HG03565 (cell line): ENCODE results near the gene PLK1.

Source experiments
- ATAC-seq: cut with Tn5 transposase; IDR thresholded peaks from one replicate; pipeline ENCODE4 v1.9.1; 2021; ENCODE audit warnings: mild to moderate bottlenecking, moderate library complexity; ENCODE audit not compliant: unreplicated experiment

PLK1 gene

DNA sequence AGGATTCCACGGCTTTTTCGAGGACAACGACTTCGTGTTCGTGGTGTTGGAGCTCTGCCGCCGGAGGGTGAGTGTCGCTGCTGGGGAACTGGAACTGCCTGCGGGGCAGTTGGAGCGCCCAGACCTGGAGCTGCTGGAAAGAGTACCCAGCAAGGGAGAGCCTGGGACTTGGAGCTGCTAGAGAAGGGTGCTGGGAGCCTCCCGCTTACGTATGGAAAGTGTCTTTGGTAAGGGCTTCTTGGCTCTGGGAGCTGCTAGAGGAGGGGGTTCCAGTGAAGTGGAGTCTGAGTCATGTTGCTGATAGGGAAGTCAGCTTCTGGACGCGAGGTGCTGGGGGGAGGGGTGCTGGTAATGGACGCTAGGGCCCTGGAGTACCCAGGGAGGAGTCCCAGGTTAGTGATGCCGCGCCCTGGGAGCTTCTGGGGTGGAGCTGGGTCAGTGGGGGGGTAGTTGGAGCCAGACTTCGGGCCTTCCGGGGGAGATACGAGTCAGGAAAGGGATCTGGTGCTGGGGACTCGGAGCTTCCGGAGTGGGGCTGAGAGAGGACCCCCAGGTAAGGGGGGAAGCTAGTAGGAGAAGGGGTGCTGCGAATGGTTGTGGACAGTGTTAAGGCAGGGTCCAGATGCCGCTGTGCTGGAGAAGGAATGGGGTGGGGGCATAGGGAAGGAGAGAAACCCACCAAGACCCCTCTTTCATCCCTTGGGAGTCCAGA is 741 bp downstream of the PLK1 start:
- no peak for ATAC-seq

DNA sequence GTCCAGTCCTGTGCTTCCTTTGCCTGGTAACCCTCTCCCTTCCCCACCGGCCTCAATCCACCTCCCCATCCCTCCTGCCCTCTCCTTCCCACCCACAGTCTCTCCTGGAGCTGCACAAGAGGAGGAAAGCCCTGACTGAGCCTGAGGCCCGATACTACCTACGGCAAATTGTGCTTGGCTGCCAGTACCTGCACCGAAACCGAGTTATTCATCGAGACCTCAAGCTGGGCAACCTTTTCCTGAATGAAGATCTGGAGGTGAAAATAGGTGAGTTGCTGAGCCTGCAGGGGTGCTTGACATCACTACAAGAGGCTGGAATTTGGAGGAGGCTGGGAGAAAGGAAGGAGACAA is 1.3 kb downstream of the PLK1 start:
- no peak for ATAC-seq

DNA sequence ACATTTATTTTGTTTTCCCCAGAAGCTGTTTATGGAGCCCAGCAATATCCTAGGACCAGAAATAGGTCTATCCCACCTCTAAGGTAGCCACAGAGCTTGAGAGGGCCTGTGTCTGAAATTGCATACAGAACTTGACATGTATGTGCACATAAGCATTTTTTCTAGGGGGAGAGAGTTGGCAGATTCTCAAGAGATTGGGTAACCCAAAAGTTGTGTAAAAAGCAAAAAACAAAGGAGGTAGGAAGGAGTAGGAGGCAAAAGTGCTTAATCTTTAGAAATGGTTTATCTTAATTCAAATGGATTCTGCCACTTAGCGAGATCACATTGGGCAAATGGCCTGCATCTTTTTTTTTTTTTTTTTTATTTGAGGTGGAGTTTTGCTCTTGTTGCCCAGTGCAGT is 3.5 kb downstream of the PLK1 start:
- ATAC-seq = no peak

GRCh38 chr16:23683487-23683886 is 4.8 kb downstream of the PLK1 start:
- ATAC-seq = no peak

GRCh38 chr16:23687034-23687808 is 8.5 kb downstream of the PLK1 start:
- no peak for ATAC-seq

GRCh38 chr16:23689442-23690187 is 10.9 kb downstream of the PLK1 start:
- no peak for ATAC-seq

- no peak for ATAC-seq
These were observed 12.2 kb downstream of the PLK1 start for GRCh38 chr16:23690771-23691482.

GRCh38 chr16:23691483-23692189 is 12.9 kb downstream of the PLK1 start:
- no peak for ATAC-seq

DNA sequence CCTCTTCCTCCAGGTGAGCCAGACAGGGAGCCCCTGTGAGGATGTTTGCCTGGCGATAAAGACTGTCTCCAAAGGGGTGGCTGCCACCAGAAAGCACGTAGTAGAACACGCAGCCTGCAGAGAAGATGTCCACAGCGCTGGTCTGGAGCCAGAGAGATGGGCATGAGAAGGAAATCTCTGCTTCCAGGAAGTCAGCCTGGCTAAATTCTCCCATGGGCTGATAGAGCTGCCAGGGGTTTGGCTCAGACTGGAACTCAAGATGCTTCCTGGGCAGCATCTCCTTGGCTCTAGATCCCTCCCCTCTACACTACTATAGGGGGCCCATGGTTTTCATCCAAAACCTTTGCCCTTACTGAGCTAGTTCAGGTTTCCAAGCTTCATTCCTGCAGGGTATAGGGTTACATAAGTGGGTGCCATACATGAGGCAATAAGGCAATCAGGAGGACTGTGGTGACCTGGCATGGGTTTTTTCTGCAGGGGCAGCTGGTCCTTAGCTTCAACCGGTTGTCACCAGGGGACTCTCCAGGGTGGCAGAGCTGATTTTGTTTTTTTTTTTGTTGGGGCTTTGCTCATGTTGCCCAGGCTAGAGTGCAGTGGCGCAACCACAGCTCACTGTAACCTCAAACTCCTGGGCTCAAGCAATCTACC is 13.6 kb downstream of the PLK1 start:
- ATAC-seq = no peak

GRCh38 chr16:23694265-23694643 is 15.6 kb downstream of the PLK1 start:
- no peak for ATAC-seq

- no peak for ATAC-seq
These were observed 16.1 kb downstream of the PLK1 start for GRCh38 chr16:23694644-23695373.

GRCh38 chr16:23695756-23696155 is 17.1 kb downstream of the PLK1 start:
- no peak for ATAC-seq

- ATAC-seq = no peak
These were observed 20.4 kb downstream of the PLK1 start for GRCh38 chr16:23699100-23699499.

- no peak for ATAC-seq
These were observed 21.4 kb downstream of the PLK1 start for GRCh38 chr16:23700093-23700492.

DNA sequence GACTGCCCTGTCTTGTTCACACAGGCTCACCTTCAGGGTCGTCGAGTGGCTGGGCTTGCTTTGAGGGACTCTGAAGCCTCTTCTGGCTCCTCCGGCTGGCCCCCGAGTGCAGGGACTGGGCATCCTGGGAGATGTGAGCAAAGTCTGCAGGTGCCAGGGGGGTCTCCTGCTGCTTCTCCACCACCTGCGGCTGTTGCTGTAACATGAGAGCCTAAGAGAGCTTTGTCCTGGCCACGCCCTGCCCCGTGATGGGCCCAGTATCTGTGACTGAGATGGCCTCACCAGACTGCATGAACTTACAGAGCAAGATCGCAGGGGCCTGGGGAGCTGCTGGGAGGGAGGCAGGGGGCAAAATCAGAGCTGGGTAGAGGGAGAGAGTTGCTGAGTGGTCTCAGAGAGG is 21.8 kb downstream of the PLK1 start:
- no peak for ATAC-seq

DNA sequence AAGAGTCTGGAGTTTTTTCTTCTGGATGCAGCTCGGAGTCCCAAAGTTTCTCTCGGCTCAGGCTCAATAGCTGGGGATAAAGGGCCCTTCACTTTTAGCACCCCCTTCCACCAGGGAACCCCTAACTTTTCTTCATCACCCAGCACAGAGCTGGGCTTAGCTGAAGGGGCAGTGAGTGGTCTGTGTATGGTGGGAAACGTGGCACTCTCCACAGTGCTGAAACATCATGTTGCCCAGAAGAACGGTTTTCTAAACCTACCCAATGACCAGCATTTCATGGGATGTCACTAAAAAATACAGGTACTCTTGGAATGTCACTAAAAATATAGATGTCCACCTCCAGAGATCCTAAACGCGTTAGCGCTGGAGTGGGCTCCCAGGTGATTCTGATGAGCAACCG is 22.4 kb downstream of the PLK1 start:
- ATAC-seq = no peak

- no peak for ATAC-seq
These were observed 24.3 kb downstream of the PLK1 start for GRCh38 chr16:23702951-23703350.

GRCh38 chr16:23704772-23705516 is 26.3 kb downstream of the PLK1 start:
- no peak for ATAC-seq

DNA sequence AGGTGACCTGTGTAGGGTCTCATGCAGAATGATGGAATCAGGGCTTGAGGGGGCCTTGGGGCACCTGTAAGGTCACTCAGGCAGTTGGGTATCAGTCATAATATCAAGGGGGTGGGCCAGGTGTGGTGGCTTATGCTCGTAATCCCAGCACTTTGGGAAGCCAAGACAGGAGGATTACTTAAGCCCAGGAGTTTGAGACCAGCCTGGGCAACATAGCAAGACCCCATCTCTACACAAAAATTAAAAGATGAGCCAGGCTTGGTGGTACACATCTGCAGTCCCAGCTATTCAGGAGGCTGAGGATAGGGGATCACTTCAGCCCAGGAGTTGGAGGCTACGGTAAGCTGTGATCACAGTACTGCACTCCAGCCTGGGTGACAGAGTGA is 26.8 kb downstream of the PLK1 start:
- no peak for ATAC-seq
